ENCODE results near the gene RBFA.

The RBFA gene

DNA sequence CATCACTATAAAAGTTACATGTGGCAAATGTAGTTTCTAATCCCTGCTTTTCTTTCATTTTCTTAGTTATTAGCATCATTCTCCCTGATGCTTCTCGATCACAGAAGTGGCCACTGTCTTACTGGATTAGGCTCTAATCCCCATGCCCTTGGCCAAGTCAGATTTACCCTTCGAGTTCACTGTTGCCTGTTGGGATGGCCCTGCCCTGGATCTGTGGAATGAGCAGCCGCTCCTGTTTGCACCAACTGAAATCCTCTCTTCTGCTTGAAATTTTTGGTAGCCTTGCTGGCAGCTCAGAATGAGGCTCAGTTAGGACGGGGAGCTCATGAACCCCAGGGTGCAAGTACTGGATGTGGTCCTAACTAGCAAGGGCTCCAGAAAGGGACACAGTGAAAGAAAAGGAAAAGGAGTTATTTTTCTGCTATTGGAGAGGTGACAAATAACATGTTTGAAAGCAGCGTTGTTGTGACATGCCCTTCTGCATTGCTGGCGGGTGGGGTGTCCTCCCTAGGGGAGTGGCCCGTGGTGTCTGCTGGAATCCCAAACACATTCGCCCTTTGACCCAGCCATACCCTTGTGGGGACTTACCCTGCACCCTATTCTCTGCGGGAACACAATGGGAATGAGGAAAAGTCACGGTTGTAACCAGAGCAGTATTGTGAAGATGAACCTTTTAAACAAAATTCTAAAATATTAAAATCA lies 34.5 kb downstream of the RBFA start:
- Histone ChIP-seq H3K4me3 (replicated peaks; ENCODE audit: low read depth, low read length) (no peak overlapping the region), H3K27me3 (replicated peaks; ENCODE audit: control insufficient read depth, insufficient read depth, low read length) (no peaks in the 10 kb centered on the region), H3K36me3 (ENCODE audit: control insufficient read depth, insufficient read depth, low read length) (no peaks in the 10 kb centered on the region)
- TF ChIP-seq, protein P1, sequence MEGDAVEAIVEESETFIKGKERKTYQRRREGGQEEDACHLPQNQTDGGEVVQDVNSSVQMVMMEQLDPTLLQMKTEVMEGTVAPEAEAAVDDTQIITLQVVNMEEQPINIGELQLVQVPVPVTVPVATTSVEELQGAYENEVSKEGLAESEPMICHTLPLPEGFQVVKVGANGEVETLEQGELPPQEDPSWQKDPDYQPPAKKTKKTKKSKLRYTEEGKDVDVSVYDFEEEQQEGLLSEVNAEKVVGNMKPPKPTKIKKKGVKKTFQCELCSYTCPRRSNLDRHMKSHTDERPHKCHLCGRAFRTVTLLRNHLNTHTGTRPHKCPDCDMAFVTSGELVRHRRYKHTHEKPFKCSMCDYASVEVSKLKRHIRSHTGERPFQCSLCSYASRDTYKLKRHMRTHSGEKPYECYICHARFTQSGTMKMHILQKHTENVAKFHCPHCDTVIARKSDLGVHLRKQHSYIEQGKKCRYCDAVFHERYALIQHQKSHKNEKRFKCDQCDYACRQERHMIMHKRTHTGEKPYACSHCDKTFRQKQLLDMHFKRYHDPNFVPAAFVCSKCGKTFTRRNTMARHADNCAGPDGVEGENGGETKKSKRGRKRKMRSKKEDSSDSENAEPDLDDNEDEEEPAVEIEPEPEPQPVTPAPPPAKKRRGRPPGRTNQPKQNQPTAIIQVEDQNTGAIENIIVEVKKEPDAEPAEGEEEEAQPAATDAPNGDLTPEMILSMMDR (IDR thresholded peaks at IDR 0.05; ENCODE audit: insufficient read depth, low read length, poor library complexity, severe bottlenecking): no peak
- DNase-seq (ENCODE audit: extremely low read depth, insufficient read length): no peak

GRCh38 chr18:80070825-80071224 lies 36.6 kb downstream of the RBFA start:
- DNase-seq (ENCODE audit: extremely low read depth, insufficient read length): no peak
- TF ChIP-seq, protein P1 (IDR thresholded peaks at IDR 0.05; ENCODE audit: insufficient read depth, low read length, poor library complexity, severe bottlenecking): no peak

GRCh38 chr18:80074183-80074582 lies 39.9 kb downstream of the RBFA start:
- H3K27me3 ChIP-seq (replicated peaks; ENCODE audit: control insufficient read depth, insufficient read depth, low read length): no peaks in the 10 kb centered on the region
- H3K4me3 ChIP-seq (replicated peaks; ENCODE audit: low read depth, low read length): no peak overlapping the region
- no peaks in the 10 kb centered on the region for H3K36me3 ChIP-seq (ENCODE audit: control insufficient read depth, insufficient read depth, low read length)
- TF ChIP-seq, protein P1 (IDR thresholded peaks at IDR 0.05; ENCODE audit: insufficient read depth, low read length, poor library complexity, severe bottlenecking): no peak
- no peak for DNase-seq (ENCODE audit: extremely low read depth, insufficient read length)

More at GRCh38 chr18:80070825-80071224, 36.6 kb downstream of the RBFA start:
- Histone ChIP-seq H3K27me3 (replicated peaks; ENCODE audit: control insufficient read depth, insufficient read depth, low read length) (no peaks in the 10 kb centered on the region), H3K4me3 (replicated peaks; ENCODE audit: low read depth, low read length) (no peak overlapping the region), H3K36me3 (ENCODE audit: control insufficient read depth, insufficient read depth, low read length) (no peaks in the 10 kb centered on the region)

DNA sequence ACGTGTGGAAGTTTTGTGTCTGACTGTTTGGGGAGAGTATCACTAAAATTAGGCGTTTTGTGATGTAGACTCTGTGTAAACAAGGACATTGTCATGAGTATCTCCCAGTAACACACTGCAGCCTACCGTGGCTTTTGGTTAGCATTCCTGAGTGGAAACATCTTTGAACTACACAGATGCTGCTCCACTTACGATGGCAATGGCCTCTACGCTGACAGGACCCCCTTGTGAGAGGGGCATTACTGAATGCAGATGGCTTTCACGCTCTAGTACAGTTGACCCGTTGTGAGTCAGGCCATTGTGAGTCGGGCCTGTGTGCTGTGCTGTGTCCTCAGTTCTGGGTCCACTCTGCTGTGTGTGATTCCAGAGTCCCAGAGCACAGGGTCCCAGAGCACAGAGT lies 40.5 kb downstream of the RBFA start:
- no peak for DNase-seq (ENCODE audit: extremely low read depth, insufficient read length)
- Histone ChIP-seq H3K36me3 (ENCODE audit: control insufficient read depth, insufficient read depth, low read length) (no peaks in the 10 kb centered on the region), H3K4me3 (replicated peaks; ENCODE audit: low read depth, low read length) (no peak overlapping the region), H3K27me3 (replicated peaks; ENCODE audit: control insufficient read depth, insufficient read depth, low read length) (no peaks in the 10 kb centered on the region)
- TF ChIP-seq, protein P1 (IDR thresholded peaks at IDR 0.05; ENCODE audit: insufficient read depth, low read length, poor library complexity, severe bottlenecking): no peak

DNA sequence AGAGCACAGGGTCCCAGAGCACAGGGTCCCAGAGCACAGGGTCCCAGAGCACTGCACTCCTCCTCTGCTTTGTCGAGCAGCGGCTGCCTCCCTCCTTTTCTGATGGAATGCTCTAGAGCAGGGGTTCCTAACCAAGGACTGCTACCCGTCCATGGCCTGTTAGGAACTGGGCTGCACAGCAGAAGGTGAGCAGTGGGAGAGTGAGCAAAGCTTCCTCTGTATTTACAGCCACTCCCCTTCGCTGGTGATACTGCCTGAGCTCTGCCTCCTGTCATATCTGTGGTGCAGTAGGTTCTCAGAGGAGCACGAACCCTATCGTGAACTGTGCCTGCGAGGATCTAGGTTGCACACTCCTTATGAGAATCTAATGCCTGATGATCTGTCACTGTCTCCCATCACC lies 41.7 kb downstream of the RBFA start:
- Histone ChIP-seq H3K4me3 (replicated peaks; ENCODE audit: low read depth, low read length) (no peak overlapping the region), H3K36me3 (ENCODE audit: control insufficient read depth, insufficient read depth, low read length) (no peaks in the 10 kb centered on the region), H3K27me3 (replicated peaks; ENCODE audit: control insufficient read depth, insufficient read depth, low read length) (no peaks in the 10 kb centered on the region)
- no peak for DNase-seq (ENCODE audit: extremely low read depth, insufficient read length)
- TF ChIP-seq, protein P1 (IDR thresholded peaks at IDR 0.05; ENCODE audit: insufficient read depth, low read length, poor library complexity, severe bottlenecking): no peak

DNA sequence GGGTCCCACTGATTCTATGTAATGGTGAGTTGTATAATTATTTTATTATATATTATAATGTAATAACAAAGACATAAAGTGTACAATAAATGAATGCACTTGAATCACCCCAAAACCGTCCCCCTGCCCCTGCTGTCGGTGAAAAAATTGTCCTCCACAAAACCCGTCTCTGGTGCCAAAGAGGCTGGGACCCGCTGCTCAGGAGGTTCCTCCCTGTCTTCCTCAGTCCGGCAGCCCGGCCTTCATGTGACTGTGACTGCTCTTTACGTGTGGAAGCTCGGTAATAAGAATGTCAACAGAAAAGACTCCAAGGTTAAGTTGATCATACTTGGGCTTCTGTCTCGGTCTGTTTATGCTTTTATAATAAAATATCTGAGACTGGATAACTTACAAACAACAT lies 42.1 kb downstream of the RBFA start:
- H3K36me3 ChIP-seq (ENCODE audit: control insufficient read depth, insufficient read depth, low read length): no peaks in the 10 kb centered on the region

More for the DNA sequence above, 42.1 kb downstream of the RBFA start:
- TF ChIP-seq, protein P1 (IDR thresholded peaks at IDR 0.05; ENCODE audit: insufficient read depth, low read length, poor library complexity, severe bottlenecking): no peak
- no peak overlapping the region for H3K4me3 ChIP-seq (replicated peaks; ENCODE audit: low read depth, low read length)
- DNase-seq (ENCODE audit: extremely low read depth, insufficient read length): no peak
- no peaks in the 10 kb centered on the region for H3K27me3 ChIP-seq (replicated peaks; ENCODE audit: control insufficient read depth, insufficient read depth, low read length)
